CD14-positive monocyte (primary cell): Measurements from ENCODE around the gene CES2. TPM values are rescaled to one million over a fixed set of nuclear protein-coding genes. Genes with fewer than 3 reads are reported as not detected.

ENCODE experiments used
- DNase-seq, 3 donors: peaks; one replicate each; pipeline ENCODE4 v3.0.0-alpha.2; 2011 to 2022
- H2AFZ ChIP-seq: 2 replicates; pipeline ENCODE4 v1.6.0; 2012; ENCODE audit warnings: mild to moderate bottlenecking, low read depth, low read length, inconsistent platforms; ENCODE audit not compliant: insufficient read depth, poor library complexity, severe bottlenecking
- H3K27ac ChIP-seq, 2 donors: 1 replicate in 1 of 2; 2 replicates in 1 of 2; pipeline ENCODE4 v1.5.1; 2012 to 2013; ENCODE audit warnings: low read length in 2 of 2, control low read depth in 1 of 2, inconsistent platforms in 1 of 2, low read depth in 1 of 2, mild to moderate bottlenecking in 1 of 2
- H3K27me3 ChIP-seq, 2 donors: one replicate each; pipeline versions ENCODE4 v1.6.0 to v1.6.1; 2011 to 2013; ENCODE audit warnings: low read length in 2 of 2; ENCODE audit not compliant: control insufficient read depth in 2 of 2, insufficient read depth in 2 of 2
- H3K36me3 ChIP-seq, 2 donors: replicated peaks in 1 of 2; 1 replicate in 1 of 2; 2 replicates in 1 of 2; pipeline versions ENCODE4 v1.5.1 to v1.6.1; 2012 to 2013; ENCODE audit warnings: low read length in 2 of 2, control low read depth in 1 of 2, inconsistent platforms in 1 of 2, mild to moderate bottlenecking in 1 of 2; ENCODE audit not compliant: insufficient read depth in 2 of 2, control insufficient read depth in 1 of 2
- H3K4me1 ChIP-seq, 2 donors: 1 replicate in 1 of 2; 2 replicates in 1 of 2; pipeline versions ENCODE4 v1.5.1 to v1.6.1; 2012 to 2013; ENCODE audit warnings: low read length in 2 of 2, control low read depth in 1 of 2, inconsistent platforms in 1 of 2, mild to moderate bottlenecking in 1 of 2, moderate library complexity in 1 of 2; ENCODE audit not compliant: insufficient read depth in 2 of 2, control insufficient read depth in 1 of 2
- H3K4me2 ChIP-seq: replicated peaks from 2 replicates; pipeline ENCODE3; 2012; ENCODE audit warnings: low read length, moderate library complexity, mild to moderate bottlenecking; ENCODE audit not compliant: poor library complexity, severe bottlenecking; ENCODE audit errors: extremely low read depth
- H3K4me3 ChIP-seq, 3 experiments: fragments of 200-600 bp in 1 of 3; sonication (generic) in 1 of 3; replicated peaks in 1 of 3; 1 replicate in 2 of 3; 2 replicates in 1 of 3; pipeline ENCODE4 v1.5.1; 2011 to 2013; ENCODE audit warnings: low read length in 3 of 3, mild to moderate bottlenecking in 3 of 3, control low read depth in 2 of 3, low read depth in 2 of 3, inconsistent platforms in 1 of 3, moderate library complexity in 1 of 3
- H3K79me2 ChIP-seq: 2 replicates; pipeline ENCODE4 v1.6.0; 2012; ENCODE audit warnings: mild to moderate bottlenecking, control low read depth, inconsistent platforms, low read length, moderate library complexity; ENCODE audit not compliant: insufficient read depth
- H3K9ac ChIP-seq: 2 replicates; pipeline ENCODE4 v1.6.0; 2017; ENCODE audit warnings: low read length, mild to moderate bottlenecking; ENCODE audit not compliant: insufficient read depth, poor library complexity, severe bottlenecking
- H3K9me3 ChIP-seq, 2 donors: replicated peaks in 1 of 2; 1 replicate in 1 of 2; 2 replicates in 1 of 2; pipeline versions ENCODE4 v1.5.1 to v1.6.1; 2012 to 2013; ENCODE audit warnings: low read length in 2 of 2, control low read depth in 1 of 2; ENCODE audit not compliant: control insufficient read depth in 1 of 2, insufficient read depth in 1 of 2
- H4K20me1 ChIP-seq: 2 replicates; pipeline ENCODE4 v1.6.0; 2012; ENCODE audit warnings: mild to moderate bottlenecking, low read length, control low read depth, moderate library complexity; ENCODE audit not compliant: insufficient read depth
- H3K27ac Mint-ChIP-seq, 7 donors: one replicate each; pipeline ENCODE4 v1.8.0; 2020; ENCODE audit warnings: mild to moderate bottlenecking in 7 of 7, mixed read lengths in 7 of 7, moderate library complexity in 6 of 7, inconsistent platforms in 2 of 7
- H3K27me3 Mint-ChIP-seq, 3 donors: one replicate each; pipeline ENCODE4 v1.8.0; 2021 to 2022; ENCODE audit warnings: low read depth in 3 of 3, mild to moderate bottlenecking in 3 of 3, mixed read lengths in 3 of 3, moderate library complexity in 3 of 3, inconsistent platforms in 1 of 3
- H3K36me3 Mint-ChIP-seq, 2 donors: one replicate each; pipeline ENCODE4 v1.8.0; 2020; ENCODE audit warnings: mixed read lengths in 2 of 2, inconsistent platforms in 1 of 2, mild to moderate bottlenecking in 1 of 2
- H3K4me1 Mint-ChIP-seq: one replicate; pipeline ENCODE4 v1.8.0; 2020; ENCODE audit warnings: mild to moderate bottlenecking, mixed read lengths
- H3K4me3 Mint-ChIP-seq, 2 donors: one replicate each; pipeline ENCODE4 v1.8.0; 2020; ENCODE audit warnings: mild to moderate bottlenecking in 2 of 2, mixed read lengths in 2 of 2, moderate library complexity in 1 of 2
- H3K9me3 Mint-ChIP-seq, 7 donors: one replicate each; pipeline ENCODE4 v1.8.0; 2020 to 2022; ENCODE audit warnings: mixed read lengths in 7 of 7, mild to moderate bottlenecking in 6 of 7, moderate library complexity in 6 of 7, inconsistent platforms in 2 of 7
- CTCF ChIP-seq: fragments of 200-600 bp; IDR thresholded peaks from one replicate; pipeline ENCODE4 v1.8.0; 2022; ENCODE audit warnings: antibody characterized with exemption, mild to moderate bottlenecking
- WGBS: methylation state at CpG from one replicate; pipeline ENCODE4 v1.1.5; 2013; ENCODE audit warnings: missing lambda C conversion rate; ENCODE audit not compliant: insufficient coverage; 5-methylcytosine and 5-hydroxymethylcytosine counted together
- intact Hi-C, 2 donors: fragments of 100-400 bp; cut with micrococcal nuclease; formaldehyde crosslinking; loops; one replicate each; pipeline versions ENCODE4 v1.15.0 to v1.15.1; 2023
- polyA plus RNA-seq, 3 donors: library from polyadenylated mRNA; depleted of rRNA in 1 of 3; unstranded in 2 of 3; stranded (reverse) in 1 of 3; fragments of 300-500 nt in 2 of 3; fragments of >200 nt in 1 of 3; fragmentation: Illumina TruSeq in 2 of 3; gene quantifications; 1 replicate in 2 of 3; 2 replicates in 1 of 3; pipeline ENCODE4 v1.2.3, GENCODE V29; 2012 to 2021

The CES2 gene
- polyA plus RNA-seq, 3 donors = 14.0 to 29.0 (median 23.2) TPM

DNA sequence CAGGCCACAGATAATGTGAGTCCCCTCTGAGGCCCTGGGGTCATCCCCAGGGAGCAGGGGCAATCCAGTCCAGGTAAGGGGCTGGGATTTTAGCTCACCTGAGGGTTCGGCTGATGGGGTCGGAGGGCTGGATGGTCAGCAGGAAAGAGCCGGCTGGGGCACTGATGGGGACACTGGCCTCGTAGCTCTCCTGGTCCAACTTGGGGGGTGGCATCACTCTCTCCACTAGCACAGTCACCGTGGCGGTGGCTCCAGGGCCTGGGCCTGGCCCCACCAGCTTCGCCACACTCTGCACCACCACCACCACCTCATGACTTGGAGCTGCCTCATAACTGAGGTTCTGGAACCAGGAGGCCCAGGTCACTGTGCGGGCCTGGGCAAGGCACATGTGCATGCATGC lies 23.5 kb upstream of the CES2 start:
- Mint-ChIP-seq H3K4me3 (no peak overlapping the region), H3K27me3 (peaks cover 5 to 7% (median 7%) of the 10 kb centered on the region in 3 donors), H3K36me3 (no peaks in the 10 kb centered on the region), H3K4me1 (no peaks in the 10 kb centered on the region), H3K9me3 (no peaks in the 10 kb centered on the region), H3K27ac (no peak overlapping the region)
- Histone ChIP-seq H3K27me3 (no peaks in the 10 kb centered on the region), H3K79me2 (no peaks in the 10 kb centered on the region), H3K4me1 (no peaks in the 10 kb centered on the region), H3K4me2 (no peak overlapping the region), H3K36me3 (no peaks in the 10 kb centered on the region), H2AFZ (no peak overlapping the region), H3K4me3 (no peak overlapping the region), H3K27ac (no peak overlapping the region), H3K9me3 (no peaks in the 10 kb centered on the region), H4K20me1 (no peaks in the 10 kb centered on the region), H3K9ac (no peak overlapping the region)
- intact Hi-C loops = no loop called here
- no peak for TF ChIP-seq CTCF
- 96% methylated on average over 8 of the region's 8 CpGs for WGBS
- no peak for DNase-seq

DNA sequence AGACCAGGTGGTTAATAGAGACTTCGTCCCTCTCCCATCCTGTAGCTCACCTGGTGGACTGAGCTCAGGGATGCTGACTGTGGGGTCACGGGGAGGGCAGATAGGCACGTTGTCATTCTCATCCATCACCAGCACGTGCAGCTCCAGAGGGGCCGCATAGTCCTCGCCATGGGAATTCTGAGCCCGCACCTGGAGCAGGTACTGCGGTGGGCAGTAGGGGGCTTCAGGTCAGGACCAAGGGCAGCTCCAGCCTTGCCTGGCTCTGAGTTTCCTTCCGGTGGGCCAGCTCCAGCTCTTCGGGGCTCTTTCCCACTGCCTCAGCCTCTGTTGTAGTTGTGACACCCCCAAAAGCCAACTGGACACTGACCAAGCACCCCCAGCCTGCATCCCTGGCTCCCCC lies 22.2 kb upstream of the CES2 start:
- Histone ChIP-seq H3K4me3 (no peak overlapping the region), H3K36me3 (no peaks in the 10 kb centered on the region), H3K9ac (no peak overlapping the region), H3K4me2 (no peak overlapping the region), H3K4me1 (no peaks in the 10 kb centered on the region), H2AFZ (no peak overlapping the region), H3K27ac (no peak overlapping the region), H4K20me1 (no peaks in the 10 kb centered on the region), H3K27me3 (no peaks in the 10 kb centered on the region), H3K79me2 (no peaks in the 10 kb centered on the region), H3K9me3 (no peaks in the 10 kb centered on the region)
- Mint-ChIP-seq H3K4me3 (no peak overlapping the region), H3K27ac (no peak overlapping the region), H3K4me1 (no peaks in the 10 kb centered on the region), H3K36me3 (no peaks in the 10 kb centered on the region), H3K27me3 (peaks cover 3 to 9% (median 5%) of the 10 kb centered on the region in 3 donors), H3K9me3 (no peaks in the 10 kb centered on the region)
- DNase-seq = no peak
- WGBS = 72% methylated on average over 3 of the region's 10 CpGs
- TF ChIP-seq CTCF = no peak
- intact Hi-C loops = no loop called here
